SK-N-SH (cell line): ENCODE data around the gene SLC46A3. TPM values are rescaled to one million over a fixed set of nuclear protein-coding genes. Genes with fewer than 3 reads are reported as not detected.

Experiments used
- CTCF ChIA-PET: fragments of 300-600, 350-600 bp; formaldehyde crosslinking; extraction: SDS; loops from one replicate; lab custom pipeline; 2021; lab: Yijun Ruan, JAX
- POLR2A ChIA-PET: fragments of 350-600 bp; sonication (Branson Sonifier 250); formaldehyde crosslinking; extraction: SDS; loops from one replicate; lab custom pipeline; 2020; ENCODE audit warnings: antibody characterized with exemption, inconsistent platforms; lab: Yijun Ruan, JAX
- DNase-seq: peaks from one replicate; pipeline ENCODE4 v3.0.0; 2012
- H2AFZ ChIP-seq: fragments of 200-600 bp; sonication (generic); 2 replicates; pipeline ENCODE4 v1.8.1; 2016; ENCODE audit warnings: antibody characterized with exemption, mild to moderate bottlenecking, low read depth
- H3F3A ChIP-seq: fragments of 200-600 bp; sonication (generic); replicated peaks from 2 replicates; pipeline ENCODE3; 2016; ENCODE audit warnings: antibody characterized with exemption, mild to moderate bottlenecking; ENCODE audit not compliant: insufficient read depth
- H3K27ac ChIP-seq, 2 experiments: fragments of 200-500 bp in 1 of 2; fragments of 200-600 bp in 1 of 2; sonication (Bioruptor generic) in 1 of 2; sonication (generic), shearing (Covaris generic) in 1 of 2; 2 replicates each; pipeline versions ENCODE4 v1.5.1 to v1.6.1; 2014 to 2016; ENCODE audit warnings: low read depth in 2 of 2, inconsistent platforms in 1 of 2, low read length in 1 of 2, mild to moderate bottlenecking in 1 of 2, mixed read lengths in 1 of 2
- H3K27me3 ChIP-seq: fragments of 200-600 bp; sonication (generic), shearing (Covaris generic); 2 replicates; pipeline ENCODE4 v1.6.1; 2016; ENCODE audit warnings: mixed run types; ENCODE audit not compliant: insufficient read depth
- H3K36me3 ChIP-seq, 2 experiments: fragments of 200-500 bp in 1 of 2; fragments of 200-600 bp in 1 of 2; sonication (Bioruptor generic) in 1 of 2; sonication (generic) in 1 of 2; replicated peaks in 1 of 2; 2 replicates each; pipeline versions ENCODE3 to v1.5.1; 2014 to 2016; ENCODE audit warnings: low read length in 1 of 2, mild to moderate bottlenecking in 1 of 2; ENCODE audit not compliant: insufficient read depth in 2 of 2, control insufficient read depth in 1 of 2
- H3K4me1 ChIP-seq, 2 experiments: fragments of 200-500 bp in 1 of 2; fragments of 200-600 bp in 1 of 2; sonication (Bioruptor generic) in 1 of 2; sonication (generic), shearing (Covaris generic) in 1 of 2; 2 replicates each; pipeline versions ENCODE4 v1.5.1 to v1.6.1; 2014 to 2016; ENCODE audit warnings: low read depth in 1 of 2, low read length in 1 of 2, mixed run types in 1 of 2; ENCODE audit not compliant: insufficient read depth in 2 of 2, control insufficient read depth in 1 of 2
- H3K4me2 ChIP-seq: fragments of 200-600 bp; sonication (generic), shearing (Covaris generic); 2 replicates; pipeline ENCODE4 v1.6.1; 2017; ENCODE audit warnings: mixed run types
- H3K4me3 ChIP-seq, 2 experiments: fragments of 200-500 bp in 1 of 2; fragments of 200-600 bp in 1 of 2; sonication (Bioruptor generic) in 1 of 2; sonication (generic), shearing (Covaris generic) in 1 of 2; 2 replicates each; pipeline versions ENCODE4 v1.5.1 to v1.8.1; 2014 to 2016; ENCODE audit warnings: low read depth in 2 of 2, inconsistent platforms in 1 of 2, low read length in 1 of 2, mild to moderate bottlenecking in 1 of 2, mixed read lengths in 1 of 2, moderate library complexity in 1 of 2
- H3K79me2 ChIP-seq: fragments of 200-600 bp; sonication (generic); 2 replicates; pipeline ENCODE4 v1.8.1; 2017; ENCODE audit warnings: mild to moderate bottlenecking; ENCODE audit not compliant: insufficient read depth
- H3K9ac ChIP-seq: fragments of 200-600 bp; sonication (generic); 2 replicates; pipeline ENCODE4 v1.6.1; 2017; ENCODE audit warnings: mixed run types
- H3K9me2 ChIP-seq: fragments of 200-600 bp; sonication (generic); 2 replicates; pipeline ENCODE4 v1.6.1; 2017; ENCODE audit warnings: mixed run types
- H3K9me3 ChIP-seq: fragments of 200-600 bp; sonication (generic); 2 replicates; pipeline ENCODE4 v1.6.1; 2017; ENCODE audit warnings: mixed run types, mild to moderate bottlenecking, moderate library complexity
- H4K20me1 ChIP-seq: fragments of 200-600 bp; sonication (generic); 2 replicates; pipeline ENCODE4 v1.6.1; 2017; ENCODE audit warnings: mild to moderate bottlenecking, mixed run types; ENCODE audit not compliant: insufficient read depth
- CHD2 ChIP-seq: fragments of 150-350 bp; IDR thresholded peaks from 2 replicates; pipeline ENCODE4 v1.6.1; 2018; ENCODE audit warnings: low read length; ENCODE audit not compliant: partially characterized antibody
- ELF1 ChIP-seq: IDR thresholded peaks from 2 replicates; pipeline ENCODE4 v1.4.0; 2012
- FOSL2 ChIP-seq: IDR thresholded peaks from 2 replicates; pipeline ENCODE4 v1.4.0; 2012; ENCODE audit warnings: low read depth, mild to moderate bottlenecking, moderate library complexity, borderline replicate concordance
- FOXJ3 ChIP-seq: sonication (generic); formaldehyde crosslinking; IDR thresholded peaks from 2 replicates; pipeline ENCODE4 v1.5.1; 2020; ENCODE audit warnings: mild to moderate bottlenecking, missing genetic modification reagents
- FOXM1 ChIP-seq: IDR thresholded peaks from 2 replicates; pipeline ENCODE4 v1.4.0; 2012; ENCODE audit warnings: low read depth, mild to moderate bottlenecking
- MEF2A ChIP-seq: IDR thresholded peaks from 2 replicates; pipeline ENCODE4 v1.4.0; 2012; ENCODE audit warnings: low read depth, borderline replicate concordance
- NFIC ChIP-seq: IDR thresholded peaks from 2 replicates; pipeline ENCODE4 v1.4.0; 2012; ENCODE audit warnings: borderline replicate concordance
- NRF1 ChIP-seq: IDR thresholded peaks from 2 replicates; pipeline ENCODE4 v1.6.1; 2012; ENCODE audit warnings: low read depth, mild to moderate bottlenecking, low read length
- RAD21 ChIP-seq: IDR thresholded peaks from 2 replicates; pipeline ENCODE4 v1.6.1; 2012; ENCODE audit warnings: mild to moderate bottlenecking, low read length
- TCF12 ChIP-seq: IDR thresholded peaks from 2 replicates; pipeline ENCODE4 v1.4.0; 2012
- YY1 ChIP-seq: IDR thresholded peaks from 2 replicates; pipeline ENCODE4 v1.4.0; 2012; ENCODE audit warnings: low read depth, mild to moderate bottlenecking
- WGBS: methylation state at CpG from one replicate; pipeline ENCODE4 v1.1.6; 2017; ENCODE audit warnings: low lambda C conversion rate; 5-methylcytosine and 5-hydroxymethylcytosine counted together
- polyA plus RNA-seq, 3 experiments: library from polyadenylated mRNA; depleted of rRNA; stranded (reverse); fragments of >200 nt; gene quantifications; 2 replicates each; pipeline ENCODE4 v1.2.3, GENCODE V29; 2012
- TF ChIP-seq, protein P1 (sequence below): fragments of 200-600 bp; sonication (generic); IDR thresholded peaks from 2 replicates; pipeline ENCODE4 v1.6.1; 2017; ENCODE audit warnings: antibody characterized with exemption, mild to moderate bottlenecking, moderate library complexity
- TF ChIP-seq, protein P2 (sequence below): fragments of 150-350 bp; IDR thresholded peaks from 2 replicates; pipeline ENCODE4 v1.6.1; 2017; ENCODE audit warnings: antibody characterized with exemption, low read length, low read depth, borderline replicate concordance
- TF ChIP-seq, protein P3 (sequence below): fragments of 150-350 bp; IDR thresholded peaks from 2 replicates; pipeline ENCODE4 v1.6.1; 2016; ENCODE audit warnings: mild to moderate bottlenecking, low read depth, low read length
- TF ChIP-seq, protein P4 (sequence below): IDR thresholded peaks from 2 replicates; pipeline ENCODE4 v1.6.1; 2012; ENCODE audit warnings: mild to moderate bottlenecking, low read depth, low read length, moderate library complexity

Gene SLC46A3
- polyA plus RNA-seq, 1 of the 3 experiments (the other 2 are of a cell fraction), result 2.0 TPM

DNA sequence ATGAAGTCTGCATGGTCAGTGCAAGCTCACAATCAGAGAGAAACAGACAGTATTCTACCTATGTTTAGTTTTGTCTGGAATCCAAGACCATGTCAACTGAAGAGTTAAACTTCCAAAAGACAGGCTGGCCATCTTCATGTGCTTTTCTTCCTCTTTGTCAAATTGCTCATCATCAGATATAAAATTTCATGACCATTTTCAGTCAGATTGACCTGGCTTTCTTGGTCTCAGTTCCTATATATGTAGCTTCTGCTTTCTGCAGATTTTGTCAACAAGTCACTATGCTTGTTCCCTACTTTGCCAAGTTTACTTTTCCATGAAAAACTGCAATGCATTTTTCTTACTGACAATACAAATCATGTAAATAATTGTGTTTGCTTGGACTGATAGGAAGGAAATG lies 13.9 kb downstream of the SLC46A3 start (continued):
- TF ChIP-seq FOXJ3 (CRISPR knock-in tag), result no peak
- TF ChIP-seq FOXM1, result no peak
- no peak for TF ChIP-seq FOSL2

DNA sequence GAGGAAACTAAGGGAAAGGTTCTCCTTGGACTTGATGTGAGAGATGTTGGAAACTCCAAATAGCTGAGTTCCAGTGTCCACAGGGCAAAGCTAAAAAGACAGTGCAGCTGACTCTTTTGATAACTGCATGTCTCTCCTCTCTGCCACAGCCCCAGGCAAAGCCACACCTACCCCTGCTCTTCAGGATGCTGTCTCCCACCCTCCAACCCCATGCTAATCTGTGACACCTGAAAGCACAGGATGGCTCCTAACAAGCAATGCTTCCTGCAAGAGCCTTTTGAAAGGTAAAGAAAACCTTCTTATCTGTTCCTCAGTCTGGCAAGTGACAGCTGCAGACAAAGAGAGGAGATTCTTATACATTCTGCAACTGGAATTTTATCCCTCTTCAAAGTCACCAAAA lies 14.5 kb downstream of the SLC46A3 start:
- TF ChIP-seq, protein P1, sequence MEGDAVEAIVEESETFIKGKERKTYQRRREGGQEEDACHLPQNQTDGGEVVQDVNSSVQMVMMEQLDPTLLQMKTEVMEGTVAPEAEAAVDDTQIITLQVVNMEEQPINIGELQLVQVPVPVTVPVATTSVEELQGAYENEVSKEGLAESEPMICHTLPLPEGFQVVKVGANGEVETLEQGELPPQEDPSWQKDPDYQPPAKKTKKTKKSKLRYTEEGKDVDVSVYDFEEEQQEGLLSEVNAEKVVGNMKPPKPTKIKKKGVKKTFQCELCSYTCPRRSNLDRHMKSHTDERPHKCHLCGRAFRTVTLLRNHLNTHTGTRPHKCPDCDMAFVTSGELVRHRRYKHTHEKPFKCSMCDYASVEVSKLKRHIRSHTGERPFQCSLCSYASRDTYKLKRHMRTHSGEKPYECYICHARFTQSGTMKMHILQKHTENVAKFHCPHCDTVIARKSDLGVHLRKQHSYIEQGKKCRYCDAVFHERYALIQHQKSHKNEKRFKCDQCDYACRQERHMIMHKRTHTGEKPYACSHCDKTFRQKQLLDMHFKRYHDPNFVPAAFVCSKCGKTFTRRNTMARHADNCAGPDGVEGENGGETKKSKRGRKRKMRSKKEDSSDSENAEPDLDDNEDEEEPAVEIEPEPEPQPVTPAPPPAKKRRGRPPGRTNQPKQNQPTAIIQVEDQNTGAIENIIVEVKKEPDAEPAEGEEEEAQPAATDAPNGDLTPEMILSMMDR, result no peak
- TF ChIP-seq YY1, result no peak
- Histone ChIP-seq H3K27me3 (no peaks in the 10 kb centered on the region), H2AFZ (no peak overlapping the region), H3K27ac (no peak overlapping the region), H3K9ac (no peak overlapping the region), H3K36me3 (no peaks in the 10 kb centered on the region), H3F3A (no peaks in the 10 kb centered on the region), H3K9me3 (no peaks in the 10 kb centered on the region), H3K79me2 (no peaks in the 10 kb centered on the region), H3K4me3 (no peak overlapping the region), H3K4me1 (peaks cover 0 to 3% of the 10 kb centered on the region in 2 experiments; a peak in 2 of 4 replicates), H3K9me2 (no peaks in the 10 kb centered on the region), H3K4me2 (no peak overlapping the region), H4K20me1 (no peaks in the 10 kb centered on the region)
- no peak for DNase-seq
- CTCF ChIA-PET, result no interaction called here
- POLR2A ChIA-PET, result no interaction called here

DNA sequence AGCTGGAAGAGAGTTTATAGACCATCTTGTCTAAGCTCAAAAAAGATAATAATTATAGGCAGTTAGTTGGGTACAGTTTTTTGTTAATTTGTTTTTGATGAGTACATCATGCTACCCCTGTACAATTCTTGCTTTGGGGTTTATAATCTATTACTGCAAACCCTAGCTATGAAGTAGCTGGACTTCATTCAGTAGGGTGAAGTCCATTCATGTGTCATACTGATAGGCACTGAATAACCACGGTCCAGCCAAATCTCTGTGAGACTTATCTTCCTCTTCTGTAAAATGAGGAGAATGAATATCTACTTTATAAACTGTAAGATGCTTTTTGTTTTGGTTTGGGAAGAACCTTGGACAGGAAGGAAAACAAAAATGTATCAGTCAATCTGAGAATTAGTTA lies 19.5 kb downstream of the SLC46A3 start:
- H3K27ac ChIP-seq, result no peak overlapping the region
- no peaks in the 10 kb centered on the region for H3K9me3 ChIP-seq
- CTCF ChIA-PET, result interaction anchor here (1.0 kb wide), 1 partner anchor 97 kb away, joined by 3 read pairs; no protein-coding TSS in a partner anchor
- no peaks in the 10 kb centered on the region for H3K9me2 ChIP-seq
- H3K79me2 ChIP-seq, result no peaks in the 10 kb centered on the region
- POLR2A ChIA-PET, result no interaction called here
- H4K20me1 ChIP-seq, result no peaks in the 10 kb centered on the region
- TF ChIP-seq NFIC (no peak), RAD21 (no peak), TCF12 (no peak), NRF1 (no peak), FOSL2 (no peak), ELF1 (no peak), CHD2 (no peak), FOXM1 (no peak), MEF2A (no peak)
- TF ChIP-seq, protein P1, result no peak
- TF ChIP-seq, protein P2, sequence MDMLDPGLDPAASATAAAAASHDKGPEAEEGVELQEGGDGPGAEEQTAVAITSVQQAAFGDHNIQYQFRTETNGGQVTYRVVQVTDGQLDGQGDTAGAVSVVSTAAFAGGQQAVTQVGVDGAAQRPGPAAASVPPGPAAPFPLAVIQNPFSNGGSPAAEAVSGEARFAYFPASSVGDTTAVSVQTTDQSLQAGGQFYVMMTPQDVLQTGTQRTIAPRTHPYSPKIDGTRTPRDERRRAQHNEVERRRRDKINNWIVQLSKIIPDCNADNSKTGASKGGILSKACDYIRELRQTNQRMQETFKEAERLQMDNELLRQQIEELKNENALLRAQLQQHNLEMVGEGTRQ, result no peak
- TF ChIP-seq, protein P3, sequence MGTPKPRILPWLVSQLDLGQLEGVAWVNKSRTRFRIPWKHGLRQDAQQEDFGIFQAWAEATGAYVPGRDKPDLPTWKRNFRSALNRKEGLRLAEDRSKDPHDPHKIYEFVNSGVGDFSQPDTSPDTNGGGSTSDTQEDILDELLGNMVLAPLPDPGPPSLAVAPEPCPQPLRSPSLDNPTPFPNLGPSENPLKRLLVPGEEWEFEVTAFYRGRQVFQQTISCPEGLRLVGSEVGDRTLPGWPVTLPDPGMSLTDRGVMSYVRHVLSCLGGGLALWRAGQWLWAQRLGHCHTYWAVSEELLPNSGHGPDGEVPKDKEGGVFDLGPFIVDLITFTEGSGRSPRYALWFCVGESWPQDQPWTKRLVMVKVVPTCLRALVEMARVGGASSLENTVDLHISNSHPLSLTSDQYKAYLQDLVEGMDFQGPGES, result no peak
- TF ChIP-seq, protein P4, sequence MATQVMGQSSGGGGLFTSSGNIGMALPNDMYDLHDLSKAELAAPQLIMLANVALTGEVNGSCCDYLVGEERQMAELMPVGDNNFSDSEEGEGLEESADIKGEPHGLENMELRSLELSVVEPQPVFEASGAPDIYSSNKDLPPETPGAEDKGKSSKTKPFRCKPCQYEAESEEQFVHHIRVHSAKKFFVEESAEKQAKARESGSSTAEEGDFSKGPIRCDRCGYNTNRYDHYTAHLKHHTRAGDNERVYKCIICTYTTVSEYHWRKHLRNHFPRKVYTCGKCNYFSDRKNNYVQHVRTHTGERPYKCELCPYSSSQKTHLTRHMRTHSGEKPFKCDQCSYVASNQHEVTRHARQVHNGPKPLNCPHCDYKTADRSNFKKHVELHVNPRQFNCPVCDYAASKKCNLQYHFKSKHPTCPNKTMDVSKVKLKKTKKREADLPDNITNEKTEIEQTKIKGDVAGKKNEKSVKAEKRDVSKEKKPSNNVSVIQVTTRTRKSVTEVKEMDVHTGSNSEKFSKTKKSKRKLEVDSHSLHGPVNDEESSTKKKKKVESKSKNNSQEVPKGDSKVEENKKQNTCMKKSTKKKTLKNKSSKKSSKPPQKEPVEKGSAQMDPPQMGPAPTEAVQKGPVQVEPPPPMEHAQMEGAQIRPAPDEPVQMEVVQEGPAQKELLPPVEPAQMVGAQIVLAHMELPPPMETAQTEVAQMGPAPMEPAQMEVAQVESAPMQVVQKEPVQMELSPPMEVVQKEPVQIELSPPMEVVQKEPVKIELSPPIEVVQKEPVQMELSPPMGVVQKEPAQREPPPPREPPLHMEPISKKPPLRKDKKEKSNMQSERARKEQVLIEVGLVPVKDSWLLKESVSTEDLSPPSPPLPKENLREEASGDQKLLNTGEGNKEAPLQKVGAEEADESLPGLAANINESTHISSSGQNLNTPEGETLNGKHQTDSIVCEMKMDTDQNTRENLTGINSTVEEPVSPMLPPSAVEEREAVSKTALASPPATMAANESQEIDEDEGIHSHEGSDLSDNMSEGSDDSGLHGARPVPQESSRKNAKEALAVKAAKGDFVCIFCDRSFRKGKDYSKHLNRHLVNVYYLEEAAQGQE, result no peak
- TF ChIP-seq, all 33 proteins: peak for 0
- Histone ChIP-seq H3K4me3 (no peak overlapping the region), H3K27me3 (0 out of 2 replicates have a peak, but pooled peaks cover 8% of the 10 kb centered on the region), H3K9ac (no peak overlapping the region), H3K4me1 (no peaks in the 10 kb centered on the region), H3K36me3 (no peaks in the 10 kb centered on the region), H2AFZ (no peak overlapping the region), H3F3A (no peaks in the 10 kb centered on the region), H3K4me2 (no peak overlapping the region)
- 36% methylated on average over 1 of the region's 1 CpG for WGBS
- no peak for DNase-seq
